Measurements from ENCODE around the gene HSDL2. TPM values are rescaled to one million over a fixed set of nuclear protein-coding genes. Genes with fewer than 3 reads are reported as not detected.

Gene HSDL2
- total and polyA plus RNA-seq, 2 experiments from 2014 or later: 35.8 to 39.2 TPM

GRCh38 chr9:112487799-112488340, 108.0 kb downstream of the HSDL2 start:
- Histone ChIP-seq H3K9ac (peak overlapping the region; percentile 72), H4K20me1 (ENCODE audit: insufficient read depth) (no peaks in the 10 kb centered on the region), H3K27me3 (replicated peaks; ENCODE audit: insufficient read depth) (no peaks in the 10 kb centered on the region), H2AFZ (peak overlapping the region; percentile 88), H3K79me2 (ENCODE audit: insufficient read depth) (peaks cover 56% of the 10 kb centered on the region), H3K4me2 (ENCODE audit: unreplicated experiment) (peak overlapping the region; percentile 97), H3K9me3 (ENCODE audit: low read depth) (no peaks in the 10 kb centered on the region), H3K9me2 (ENCODE audit: insufficient read depth) (no peaks in the 10 kb centered on the region), H3K27ac (peak overlapping the region; percentile 24; the same call in 1 of the 2 replicates), H3K4me1 (ENCODE audit: insufficient read depth) (peaks cover 51% of the 10 kb centered on the region), H3F3A (ENCODE audit: insufficient read depth) (peaks cover 37% of the 10 kb centered on the region), H3K36me3 (ENCODE audit: low read depth) (peaks cover under 1% of the 10 kb centered on the region; the same call in 1 of the 2 replicates), H3K4me3 (peak overlapping the region; percentile 94)
- WGBS, 2 experiments (ENCODE audit: low coverage in 1 of 2, low lambda C conversion rate in 2 of 2, missing lambda C conversion rate in 2 of 2): 30 to 34% methylated on average over 11 of the region's 11 CpGs
- in situ Hi-C loops (cut with MboI): no loop called here
- peak; percentile 24 for DNase-seq
- no peak for TF ChIP-seq EZH2phosphoT487 (IDR thresholded peaks at IDR 0.05; ENCODE audit: insufficient read depth, low read depth)
- TF ChIP-seq EZH2 (IDR thresholded peaks at IDR 0.05; ENCODE audit: insufficient read depth, poor library complexity, severe bottlenecking): no peak

- 95 to 96% methylated on average over 5 of the region's 5 CpGs for WGBS, 2 experiments (ENCODE audit: low coverage in 1 of 2, low lambda C conversion rate in 2 of 2, missing lambda C conversion rate in 2 of 2)
- peak overlapping the region; percentile 97 for H3K4me2 ChIP-seq (ENCODE audit: unreplicated experiment)
- no peaks in the 10 kb centered on the region for H4K20me1 ChIP-seq (ENCODE audit: insufficient read depth)
- H2AFZ ChIP-seq: no peak overlapping the region
- peak overlapping the region; percentile 94 for H3K4me3 ChIP-seq
- in situ Hi-C loops (cut with MboI): no loop called here
- no peaks in the 10 kb centered on the region for H3K9me3 ChIP-seq (ENCODE audit: low read depth)
- H3K9ac ChIP-seq: peak overlapping the region; percentile 72; the same call in 1 of the 2 replicates
- TF ChIP-seq EZH2 (IDR thresholded peaks at IDR 0.05; ENCODE audit: insufficient read depth, poor library complexity, severe bottlenecking) (no peak), EZH2phosphoT487 (IDR thresholded peaks at IDR 0.05; ENCODE audit: insufficient read depth, low read depth) (no peak)
- H3K9me2 ChIP-seq (ENCODE audit: insufficient read depth): no peaks in the 10 kb centered on the region
- H3F3A ChIP-seq (ENCODE audit: insufficient read depth): peaks cover 48% of the 10 kb centered on the region
- no peaks in the 10 kb centered on the region for H3K27me3 ChIP-seq (replicated peaks; ENCODE audit: insufficient read depth)
- DNase-seq: no peak
- H3K79me2 ChIP-seq (ENCODE audit: insufficient read depth): peaks cover 67% of the 10 kb centered on the region
- H3K4me1 ChIP-seq (ENCODE audit: insufficient read depth): peaks cover 60% of the 10 kb centered on the region
- peaks cover 9% of the 10 kb centered on the region; the same call in 1 of the 2 replicates for H3K36me3 ChIP-seq (ENCODE audit: low read depth)
- no peak overlapping the region for H3K27ac ChIP-seq
Measured at GRCh38 chr9:112489039-112489546, 109.2 kb downstream of the HSDL2 start.

- no peaks in the 10 kb centered on the region for H3K9me2 ChIP-seq (ENCODE audit: insufficient read depth)
- H2AFZ ChIP-seq: no peak overlapping the region
- H3K4me2 ChIP-seq (ENCODE audit: unreplicated experiment): peak overlapping the region; percentile 64
- no peak overlapping the region for H3K9ac ChIP-seq
- no peaks in the 10 kb centered on the region for H3K27me3 ChIP-seq (replicated peaks; ENCODE audit: insufficient read depth)
- H3K36me3 ChIP-seq (ENCODE audit: low read depth): peaks cover 17% of the 10 kb centered on the region
- H3K4me1 ChIP-seq (ENCODE audit: insufficient read depth): peaks cover 60% of the 10 kb centered on the region
- no peaks in the 10 kb centered on the region for H3K9me3 ChIP-seq (ENCODE audit: low read depth)
- TF ChIP-seq EZH2 (IDR thresholded peaks at IDR 0.05; ENCODE audit: insufficient read depth, poor library complexity, severe bottlenecking) (no peak), EZH2phosphoT487 (IDR thresholded peaks at IDR 0.05; ENCODE audit: insufficient read depth, low read depth) (no peak)
- H3K4me3 ChIP-seq: peak overlapping the region; percentile 18; the same call in 1 of the 2 replicates
- no peaks in the 10 kb centered on the region for H4K20me1 ChIP-seq (ENCODE audit: insufficient read depth)
- peak; percentile 9 for DNase-seq
- in situ Hi-C loops (cut with MboI): no loop called here
- no peak overlapping the region for H3K27ac ChIP-seq
- 73 to 78% methylated on average over 4 of the region's 4 CpGs for WGBS, 2 experiments (ENCODE audit: low coverage in 1 of 2, low lambda C conversion rate in 2 of 2, missing lambda C conversion rate in 2 of 2)
- peaks cover 76% of the 10 kb centered on the region for H3K79me2 ChIP-seq (ENCODE audit: insufficient read depth)
- peaks cover 55% of the 10 kb centered on the region for H3F3A ChIP-seq (ENCODE audit: insufficient read depth)
Measured at GRCh38 chr9:112489876-112490666, 110.2 kb downstream of the HSDL2 start.

- Histone ChIP-seq H3K4me2 (ENCODE audit: unreplicated experiment) (no peak overlapping the region), H3K4me3 (no peak overlapping the region), H3K36me3 (ENCODE audit: low read depth) (peaks cover 25% of the 10 kb centered on the region), H2AFZ (no peak overlapping the region), H3F3A (ENCODE audit: insufficient read depth) (peaks cover 38% of the 10 kb centered on the region), H3K27ac (peak overlapping the region; percentile 10), H4K20me1 (ENCODE audit: insufficient read depth) (no peaks in the 10 kb centered on the region), H3K9me2 (ENCODE audit: insufficient read depth) (no peaks in the 10 kb centered on the region), H3K79me2 (ENCODE audit: insufficient read depth) (peaks cover 98% of the 10 kb centered on the region), H3K9me3 (ENCODE audit: low read depth) (no peaks in the 10 kb centered on the region), H3K9ac (no peak overlapping the region), H3K27me3 (replicated peaks; ENCODE audit: insufficient read depth) (no peaks in the 10 kb centered on the region), H3K4me1 (ENCODE audit: insufficient read depth) (peaks cover 51% of the 10 kb centered on the region)
- peak; percentile 54 for DNase-seq
- in situ Hi-C loops (cut with MboI): no loop called here
- WGBS, 2 experiments (ENCODE audit: low coverage in 1 of 2, low lambda C conversion rate in 2 of 2, missing lambda C conversion rate in 2 of 2): 91 to 100% methylated on average over 1 of the region's 1 CpG
- TF ChIP-seq EZH2phosphoT487 (IDR thresholded peaks at IDR 0.05; ENCODE audit: insufficient read depth, low read depth) (no peak), EZH2 (IDR thresholded peaks at IDR 0.05; ENCODE audit: insufficient read depth, poor library complexity, severe bottlenecking) (no peak)
Measured at GRCh38 chr9:112493393-112494137, 113.7 kb downstream of the HSDL2 start.

Measured in GM23248 (cell line).